HG03097 (cell line): Measurements from ENCODE around the gene AAK1.
"Not testable (repeated sequence)": the region's sequence is repeated elsewhere in the genome, so short reads cannot be mapped to it uniquely, and the experiment has no call there.

Experiments
- ATAC-seq: cut with Tn5 transposase; IDR thresholded peaks from one replicate; pipeline ENCODE4 v1.9.1; 2021; ENCODE audit not compliant: unreplicated experiment, low FRiP score

The AAK1 gene

GRCh38 chr2:69628325-69629021, 15.1 kb downstream of the AAK1 start:
- no peak for ATAC-seq

- ATAC-seq: no peak
Measured at GRCh38 chr2:69625078-69625795, 18.3 kb downstream of the AAK1 start.

- no peak for ATAC-seq
Measured at GRCh38 chr2:69624611-69625010, 18.9 kb downstream of the AAK1 start.

- no peak for ATAC-seq
Measured at GRCh38 chr2:69624131-69624530, 19.4 kb downstream of the AAK1 start.

- no peak for ATAC-seq
Measured at GRCh38 chr2:69623236-69623635, 20.3 kb downstream of the AAK1 start.

GRCh38 chr2:69622805-69623204, 20.7 kb downstream of the AAK1 start:
- ATAC-seq: not testable (repeated sequence)

- ATAC-seq: not testable (repeated sequence)
Measured at GRCh38 chr2:69622017-69622540, 21.5 kb downstream of the AAK1 start.

GRCh38 chr2:69621440-69621839, 22.1 kb downstream of the AAK1 start:
- no peak for ATAC-seq

GRCh38 chr2:69620870-69621269, 22.7 kb downstream of the AAK1 start:
- ATAC-seq: no peak

- ATAC-seq: no peak
Measured at GRCh38 chr2:69619725-69620124, 23.8 kb downstream of the AAK1 start.

GRCh38 chr2:69618362-69618761, 25.2 kb downstream of the AAK1 start:
- no peak for ATAC-seq

- no peak for ATAC-seq
Measured at GRCh38 chr2:69617744-69618143, 25.8 kb downstream of the AAK1 start.

- ATAC-seq: no peak
Measured at GRCh38 chr2:69616755-69617154, 26.8 kb downstream of the AAK1 start.

GRCh38 chr2:69615969-69616368, 27.6 kb downstream of the AAK1 start:
- ATAC-seq: peak; percentile 47

GRCh38 chr2:69615078-69615625, 28.4 kb downstream of the AAK1 start:
- ATAC-seq: no peak

- no peak for ATAC-seq
Measured at GRCh38 chr2:69612707-69613106, 30.8 kb downstream of the AAK1 start.

- ATAC-seq: no peak
Measured at GRCh38 chr2:69612200-69612599, 31.3 kb downstream of the AAK1 start.

GRCh38 chr2:69608109-69608508, 35.4 kb downstream of the AAK1 start:
- no peak for ATAC-seq

- ATAC-seq: not testable (repeated sequence)
Measured at GRCh38 chr2:69606771-69607170, 36.8 kb downstream of the AAK1 start.

GRCh38 chr2:69605284-69605683, 38.3 kb downstream of the AAK1 start:
- ATAC-seq: no peak

- no peak for ATAC-seq
Measured at GRCh38 chr2:69604836-69605235, 38.7 kb downstream of the AAK1 start.
